PFSK-1 (cell line): ENCODE results near the gene ATP6V1A.

Experiments used
- FOXP2 ChIP-seq: optimal IDR thresholded peaks from 2 replicates; pipeline ENCODE3; 2011; ENCODE audit warnings: borderline replicate concordance, control low read depth, inconsistent platforms; ENCODE audit not compliant: insufficient read depth; ENCODE audit errors: extremely low read length, extremely low read depth
- POLR2AphosphoS5 ChIP-seq: IDR thresholded peaks from 2 replicates; pipeline ENCODE4 v1.6.1; 2012; ENCODE audit warnings: low read depth, mild to moderate bottlenecking, control low read depth, low read length, moderate library complexity
- REST ChIP-seq, 2 experiments: IDR thresholded peaks; 2 replicates each; pipeline versions ENCODE4 v1.6.1 to v1.8.0; 2011 to 2012; ENCODE audit warnings: low read depth in 2 of 2, low read length in 2 of 2, control low read depth in 1 of 2, inconsistent platforms in 1 of 2, mild to moderate bottlenecking in 1 of 2, moderate library complexity in 1 of 2; ENCODE audit not compliant: insufficient read depth in 1 of 2
- SIN3A ChIP-seq: IDR thresholded peaks from 2 replicates; pipeline ENCODE4 v1.6.1; 2012; ENCODE audit warnings: mild to moderate bottlenecking, low read length, moderate library complexity, borderline replicate concordance; ENCODE audit not compliant: insufficient read depth
- TAF1 ChIP-seq: IDR thresholded peaks from 2 replicates; pipeline ENCODE4 v1.6.1; 2012; ENCODE audit warnings: low read length, control low read depth, borderline replicate concordance; ENCODE audit not compliant: insufficient read depth

GRCh38 chr3:113714702-113715101 is 32.1 kb upstream of the ATP6V1A start:
- TF ChIP-seq FOXP2 (no peak), TAF1 (no peak), REST (IDR thresholded peaks at IDR 0.05; ENCODE audit: insufficient read depth in 1 of 2, low read depth in 2 of 2, low read length in 2 of 2) (no peak), POLR2AphosphoS5 (no peak), SIN3A (no peak)
